ENCODE data around the gene HS3ST2.

The HS3ST2 gene

GRCh38 chr16:22861580-22861979 is 47.6 kb downstream of the HS3ST2 start:
- in situ Hi-C loops (cut with MboI; ENCODE audit: low pct_unique_long_range_greater_than_20kb, low sequenced_read_pairs, unreplicated experiment), result no loop called here
- no peak for DNase-seq (ENCODE audit: low spot score)
- TF ChIP-seq CTCF (IDR thresholded peaks at IDR 0.05; ENCODE audit: extremely low read depth, insufficient read depth, missing control alignments), result no peak

- TF ChIP-seq CTCF (IDR thresholded peaks at IDR 0.05; ENCODE audit: extremely low read depth, insufficient read depth, missing control alignments), result no peak
- DNase-seq (ENCODE audit: low spot score), result no peak
- in situ Hi-C loops (cut with MboI; ENCODE audit: low pct_unique_long_range_greater_than_20kb, low sequenced_read_pairs, unreplicated experiment), result no loop called here
Observed at GRCh38 chr16:22862046-22862445, 48.1 kb downstream of the HS3ST2 start.

DNA sequence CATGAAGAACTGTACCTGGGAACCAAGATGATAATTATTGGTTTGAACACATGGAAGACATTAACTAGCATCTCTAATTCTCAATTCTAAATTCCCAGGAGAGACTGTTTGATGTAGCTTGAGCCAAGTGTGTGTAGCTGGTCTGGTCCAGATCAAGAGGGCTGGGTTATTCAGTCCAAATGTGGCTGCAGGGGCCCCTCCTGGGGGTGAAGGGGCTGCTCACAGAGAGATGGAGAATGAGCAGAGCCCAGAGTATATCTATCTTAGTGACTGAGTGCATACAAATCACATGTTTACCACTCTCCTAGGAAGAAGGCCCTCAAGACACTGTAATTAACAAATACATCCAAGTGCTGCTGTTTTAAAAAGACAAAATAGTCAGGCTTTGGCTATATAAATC is 50.4 kb downstream of the HS3ST2 start:
- DNase-seq (ENCODE audit: low spot score), result no peak
- in situ Hi-C loops (cut with MboI; ENCODE audit: low pct_unique_long_range_greater_than_20kb, low sequenced_read_pairs, unreplicated experiment), result no loop called here
- TF ChIP-seq CTCF (IDR thresholded peaks at IDR 0.05; ENCODE audit: extremely low read depth, insufficient read depth, missing control alignments), result no peak

- DNase-seq (ENCODE audit: low spot score), result no peak
- TF ChIP-seq CTCF (IDR thresholded peaks at IDR 0.05; ENCODE audit: extremely low read depth, insufficient read depth, missing control alignments), result no peak
- in situ Hi-C loops (cut with MboI; ENCODE audit: low pct_unique_long_range_greater_than_20kb, low sequenced_read_pairs, unreplicated experiment), result no loop called here
Observed at GRCh38 chr16:22868593-22869224, 54.7 kb downstream of the HS3ST2 start.

- no peak for TF ChIP-seq CTCF (IDR thresholded peaks at IDR 0.05; ENCODE audit: extremely low read depth, insufficient read depth, missing control alignments)
- DNase-seq (ENCODE audit: low spot score), result no peak
- in situ Hi-C loops (cut with MboI; ENCODE audit: low pct_unique_long_range_greater_than_20kb, low sequenced_read_pairs, unreplicated experiment), result no loop called here
Observed at GRCh38 chr16:22871861-22872260, 57.9 kb downstream of the HS3ST2 start.

DNA sequence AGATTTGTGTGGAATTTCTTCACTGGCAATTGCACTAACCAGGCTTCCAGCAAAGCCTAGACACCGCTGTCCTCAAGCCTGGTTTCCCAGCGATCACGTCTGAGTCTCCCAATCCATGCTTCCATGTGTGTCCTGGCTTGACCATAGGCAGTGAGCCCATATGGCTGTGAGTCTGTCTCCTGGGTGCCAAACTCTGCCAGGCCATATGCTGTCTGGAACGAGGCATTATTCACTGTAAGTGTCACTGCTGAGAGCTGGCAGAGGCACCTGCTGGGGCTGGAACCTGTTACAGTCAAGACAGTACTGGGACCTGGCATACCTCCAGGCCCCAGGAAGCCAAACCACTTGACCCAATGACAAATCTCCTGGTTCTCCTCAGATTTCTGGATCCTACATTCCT is 60.4 kb downstream of the HS3ST2 start:
- TF ChIP-seq CTCF (IDR thresholded peaks at IDR 0.05; ENCODE audit: extremely low read depth, insufficient read depth, missing control alignments), result no peak
- in situ Hi-C loops (cut with MboI; ENCODE audit: low pct_unique_long_range_greater_than_20kb, low sequenced_read_pairs, unreplicated experiment), result no loop called here
- no peak for DNase-seq (ENCODE audit: low spot score)

- in situ Hi-C loops (cut with MboI; ENCODE audit: low pct_unique_long_range_greater_than_20kb, low sequenced_read_pairs, unreplicated experiment), result no loop called here
- TF ChIP-seq CTCF (IDR thresholded peaks at IDR 0.05; ENCODE audit: extremely low read depth, insufficient read depth, missing control alignments), result no peak
- no peak for DNase-seq (ENCODE audit: low spot score)
Observed at GRCh38 chr16:22878955-22879354, 65.0 kb downstream of the HS3ST2 start.
